ENCODE results near the gene MCF2. TPM values are rescaled to one million over a fixed set of nuclear protein-coding genes. Genes with fewer than 3 reads are reported as not detected.

Gene MCF2
- total RNA-seq, 1 experiment from 2014 or later = 0.15 TPM

Other genes starting within 250 kb of the MCF2 start
- not detected for gene F9, start 177.4 kb downstream of the MCF2 start, total RNA-seq (2021; ENCODE audit: unreplicated experiment)
- 19.4 TPM for gene ATP11C, start 224.9 kb upstream of the MCF2 start, total RNA-seq (2021; ENCODE audit: unreplicated experiment)

All from HCT116 (cell line).